Skin of body (tissue), 2 donors: Measurements from ENCODE around the gene LRRC58. TPM values are rescaled to one million over a fixed set of nuclear protein-coding genes. Genes with fewer than 3 reads are reported as not detected.
"Not testable (repeated sequence)": the region's sequence is repeated elsewhere in the genome, so short reads cannot be mapped to it uniquely, and the experiment has no call there.

Source experiments
- DNase-seq: peaks from one replicate; lab custom pipeline; 2025; lab: John Stamatoyannopoulos, UW
- total RNA-seq: library from RNA; depleted of rRNA; stranded (reverse); fragments of >200 nt; gene quantifications from one replicate; pipeline ENCODE4 v1.2.3, GENCODE V29; 2014

The LRRC58 gene
- 34.8 TPM for total RNA-seq

GRCh38 chr3:120348991-120349854 lies at the start of gene LRRC58:
Gene LRRC58 (minus strand): TSS chr3:120349354. CDS start chr3:120349243, 111 bp downstream.
- DNase-seq = peak; percentile 83

- no peak for DNase-seq
These were observed 47.3 kb upstream of the LRRC58 start for GRCh38 chr3:120396469-120396868.

- DNase-seq = no peak
These were observed 45.2 kb upstream of the LRRC58 start for GRCh38 chr3:120394347-120394746.

GRCh38 chr3:120393761-120394160 lies 44.6 kb upstream of the LRRC58 start:
- DNase-seq = no peak

- no peak for DNase-seq
These were observed 44.1 kb upstream of the LRRC58 start for GRCh38 chr3:120393243-120393642.

- DNase-seq = no peak
These were observed 33.8 kb upstream of the LRRC58 start for GRCh38 chr3:120382941-120383447.

- DNase-seq = no peak
These were observed 32.3 kb upstream of the LRRC58 start for GRCh38 chr3:120381503-120381902.

GRCh38 chr3:120377948-120378347 lies 28.8 kb upstream of the LRRC58 start:
- DNase-seq = not testable (repeated sequence)

- no peak for DNase-seq
These were observed 21.3 kb upstream of the LRRC58 start for GRCh38 chr3:120370463-120370862.

GRCh38 chr3:120369037-120369467 lies 19.9 kb upstream of the LRRC58 start:
- no peak for DNase-seq

GRCh38 chr3:120368172-120368571 lies 19.0 kb upstream of the LRRC58 start:
- no peak for DNase-seq

- no peak for DNase-seq
These were observed 15.7 kb upstream of the LRRC58 start for GRCh38 chr3:120364821-120365220.

GRCh38 chr3:120364101-120364500 lies 14.9 kb upstream of the LRRC58 start:
- no peak for DNase-seq

- no peak for DNase-seq
These were observed 8.7 kb upstream of the LRRC58 start for GRCh38 chr3:120357807-120358206.

- no peak for DNase-seq
These were observed 6.3 kb upstream of the LRRC58 start for GRCh38 chr3:120355486-120355885.

GRCh38 chr3:120353463-120353862 lies 4.3 kb upstream of the LRRC58 start:
- DNase-seq = no peak

GRCh38 chr3:120352017-120352416 lies 2.9 kb upstream of the LRRC58 start:
- DNase-seq = no peak

- no peak for DNase-seq
These were observed 1.3 kb upstream of the LRRC58 start for GRCh38 chr3:120350401-120350941.

- no peak for DNase-seq
These were observed 636 bp upstream of the LRRC58 start for GRCh38 chr3:120349855-120350125.

GRCh38 chr3:120348065-120348990 lies 826 bp downstream of the LRRC58 start:
- DNase-seq = peak; percentile 22

- no peak for DNase-seq
These were observed 4.8 kb downstream of the LRRC58 start for GRCh38 chr3:120344349-120344748.
